CD4-positive, alpha-beta T cell treated with Interleukin-2 at 100 ng/mL for 4 hours (primary cell): ENCODE data around the gene ATXN7.

Experiments used
- DNase-seq: peaks from one replicate; pipeline ENCODE4 v3.0.0-alpha.2; 2020; ENCODE audit warnings: low spot score

Gene ATXN7

DNA sequence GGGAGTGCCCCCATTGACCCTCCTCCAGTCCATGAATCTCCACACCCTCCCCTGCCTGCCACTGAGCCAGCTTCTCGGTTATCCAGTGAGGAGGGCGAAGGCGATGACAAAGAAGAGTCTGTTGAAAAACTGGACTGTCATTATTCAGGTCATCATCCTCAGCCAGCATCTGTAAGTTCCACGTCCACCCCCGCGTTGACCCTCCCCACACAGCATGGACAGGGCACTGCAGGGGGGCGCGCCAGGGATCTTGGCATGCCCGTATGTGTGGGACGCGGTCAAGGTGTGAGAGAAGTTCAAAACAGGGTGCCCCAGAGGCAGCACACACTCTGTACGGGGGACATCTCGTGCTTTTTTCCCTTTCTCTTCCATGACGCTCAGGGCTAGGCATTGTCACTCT is 126.5 kb downstream of the ATXN7 start:
- DNase-seq, result no peak

DNA sequence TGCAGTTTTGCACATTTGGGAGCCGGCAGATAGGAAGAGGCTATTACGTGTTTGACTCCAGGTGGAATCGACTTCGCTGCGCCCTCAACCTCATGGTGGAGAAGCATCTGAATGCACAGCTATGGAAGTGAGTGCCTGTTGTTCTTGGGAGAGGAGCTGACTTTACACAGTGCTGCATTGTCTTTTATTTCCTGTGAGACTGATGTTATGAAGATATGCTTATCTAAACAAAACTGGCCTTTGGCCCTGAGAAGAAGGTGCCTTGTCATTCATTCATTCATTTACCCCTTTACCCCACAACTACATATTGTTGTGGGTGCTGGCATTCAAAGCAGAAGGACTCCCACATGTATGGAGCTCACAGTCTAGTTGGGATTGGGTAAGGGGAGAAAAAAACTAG is 127.1 kb downstream of the ATXN7 start:
- DNase-seq, result no peak

DNA sequence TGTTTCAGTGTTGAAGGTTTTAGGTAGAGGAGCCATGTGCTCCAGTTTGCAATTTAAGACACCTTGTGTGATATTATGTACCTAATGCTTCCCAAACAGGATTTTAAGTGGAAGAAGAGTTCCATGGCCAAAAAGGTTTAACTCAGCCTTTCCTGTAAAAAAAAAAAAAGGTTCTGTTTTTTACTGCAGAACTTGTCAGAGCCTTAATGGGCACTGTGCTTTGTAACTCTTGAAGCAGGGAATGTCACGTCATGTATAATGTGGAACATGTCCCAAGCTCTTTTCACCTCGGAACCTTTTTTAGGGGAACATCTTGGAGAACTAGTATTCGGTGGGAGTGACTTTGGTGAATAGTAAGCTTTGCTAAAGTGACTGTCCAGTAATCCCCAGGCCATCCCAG is 128.0 kb downstream of the ATXN7 start:
- no peak for DNase-seq

DNA sequence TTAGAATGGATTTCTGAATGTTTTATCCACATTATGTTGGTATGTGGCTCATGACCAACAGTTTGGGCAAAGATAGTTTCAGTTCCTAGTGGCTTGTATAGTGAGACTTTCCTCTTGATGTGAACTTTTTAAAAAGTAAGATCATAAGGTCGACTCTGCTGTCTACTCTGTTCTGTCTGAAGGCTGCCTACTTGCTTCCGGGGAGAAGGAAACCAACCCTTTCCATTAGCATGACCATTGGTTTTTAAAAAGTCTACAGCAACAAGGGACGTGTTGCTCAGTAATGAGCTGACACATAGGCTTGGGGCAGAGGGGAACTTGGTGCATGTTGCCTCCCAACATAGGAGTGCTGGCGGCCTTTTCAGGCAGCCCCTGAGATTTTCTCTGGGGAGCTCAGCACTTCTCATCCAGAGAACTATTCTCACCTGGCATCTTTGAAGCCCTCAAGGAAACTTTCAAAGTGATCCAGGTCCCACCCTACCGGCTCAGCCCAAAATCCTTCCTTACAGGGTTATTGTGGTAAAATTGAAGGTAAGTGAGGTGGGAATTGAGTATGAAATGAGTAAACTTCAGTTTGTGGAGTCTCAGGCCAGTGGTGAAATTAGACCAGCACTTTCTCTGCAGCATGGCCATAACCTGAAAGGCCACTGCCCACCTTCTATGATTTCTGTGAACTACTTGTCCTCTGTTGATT is 129.0 kb downstream of the ATXN7 start:
- DNase-seq, result no peak

DNA sequence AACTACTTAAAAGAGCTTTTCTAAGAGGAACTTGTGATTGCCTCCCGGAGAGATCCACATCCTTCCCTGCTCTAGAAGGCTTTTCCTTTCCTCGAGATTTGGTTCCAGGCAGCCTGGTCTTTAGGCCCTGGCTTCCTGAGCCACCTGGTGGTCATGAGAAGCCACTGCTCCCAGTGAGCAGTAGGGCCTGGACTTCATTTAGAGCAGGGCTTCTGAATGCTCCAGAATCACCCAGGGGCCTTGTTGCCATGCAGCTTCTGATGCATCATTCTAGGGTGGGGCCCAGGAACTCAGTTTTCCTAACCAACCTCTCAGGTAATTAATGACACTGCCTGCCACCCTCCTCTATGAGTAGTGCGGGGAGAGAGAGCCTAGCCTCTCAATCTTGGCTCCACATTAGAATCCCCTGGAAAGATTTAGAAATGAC is 130.0 kb downstream of the ATXN7 start:
- peak; percentile 68 for DNase-seq

DNA sequence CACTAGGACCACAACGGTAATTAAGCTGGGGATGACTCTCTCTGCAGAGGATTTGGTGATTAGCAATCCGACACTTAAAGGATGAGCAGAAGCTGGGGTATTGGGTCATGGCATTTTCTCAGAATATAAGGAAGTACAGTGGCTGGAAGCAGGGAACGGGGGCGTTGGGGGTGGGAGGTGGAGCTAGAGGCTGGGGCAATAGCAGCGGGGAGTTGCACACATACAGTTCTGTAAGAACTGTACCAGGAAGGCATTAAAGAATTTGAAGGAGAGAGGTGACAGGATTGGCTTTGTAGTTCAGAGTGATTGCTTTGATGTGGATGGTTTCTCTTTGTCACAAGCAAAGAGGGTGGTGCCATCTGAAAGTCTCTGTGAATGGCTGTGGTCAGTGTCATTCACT is 131.4 kb downstream of the ATXN7 start:
- no peak for DNase-seq

DNA sequence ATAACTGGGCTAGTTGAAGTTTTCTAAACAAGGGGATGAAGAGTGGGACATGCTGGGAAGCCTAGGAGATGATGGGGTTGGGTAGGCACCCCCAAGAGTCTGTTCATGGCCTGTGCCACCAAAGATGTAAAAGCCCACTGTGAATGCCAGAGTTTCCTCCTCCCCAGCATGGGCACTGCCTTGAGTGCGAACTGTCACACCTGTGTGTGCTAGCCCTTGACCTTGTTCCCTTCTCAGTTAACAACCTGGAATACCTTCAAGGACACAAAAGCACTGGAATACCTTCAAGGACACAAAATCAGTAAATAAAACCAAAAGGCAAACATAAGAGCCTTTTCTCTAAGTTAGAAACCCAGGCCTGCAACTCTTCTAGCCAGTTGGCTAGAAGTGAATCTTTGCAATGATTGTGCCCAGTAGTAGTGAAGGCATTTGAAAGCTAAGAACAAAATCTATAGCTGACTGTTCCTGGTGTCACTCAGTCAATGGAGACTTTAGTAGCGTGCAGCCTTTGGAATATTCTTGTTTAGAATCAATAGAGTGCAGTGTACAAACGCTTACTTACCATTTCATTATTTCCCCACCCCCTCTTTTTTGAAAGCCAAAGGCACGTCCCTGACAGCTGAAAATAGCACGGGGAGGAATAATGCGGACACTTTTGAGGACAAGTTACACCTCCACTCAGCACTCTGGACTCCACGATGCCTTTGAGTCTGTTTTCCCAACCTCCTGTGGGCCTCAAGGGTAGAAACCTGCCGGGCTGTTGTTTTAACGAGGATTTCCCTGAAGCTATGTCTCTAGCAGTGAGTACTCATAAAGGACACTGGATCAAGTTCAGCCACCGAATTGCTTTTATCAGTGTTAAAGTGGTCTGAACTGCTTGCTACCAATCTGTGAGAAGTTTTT is 135.4 kb downstream of the ATXN7 start:
- DNase-seq, result no peak

DNA sequence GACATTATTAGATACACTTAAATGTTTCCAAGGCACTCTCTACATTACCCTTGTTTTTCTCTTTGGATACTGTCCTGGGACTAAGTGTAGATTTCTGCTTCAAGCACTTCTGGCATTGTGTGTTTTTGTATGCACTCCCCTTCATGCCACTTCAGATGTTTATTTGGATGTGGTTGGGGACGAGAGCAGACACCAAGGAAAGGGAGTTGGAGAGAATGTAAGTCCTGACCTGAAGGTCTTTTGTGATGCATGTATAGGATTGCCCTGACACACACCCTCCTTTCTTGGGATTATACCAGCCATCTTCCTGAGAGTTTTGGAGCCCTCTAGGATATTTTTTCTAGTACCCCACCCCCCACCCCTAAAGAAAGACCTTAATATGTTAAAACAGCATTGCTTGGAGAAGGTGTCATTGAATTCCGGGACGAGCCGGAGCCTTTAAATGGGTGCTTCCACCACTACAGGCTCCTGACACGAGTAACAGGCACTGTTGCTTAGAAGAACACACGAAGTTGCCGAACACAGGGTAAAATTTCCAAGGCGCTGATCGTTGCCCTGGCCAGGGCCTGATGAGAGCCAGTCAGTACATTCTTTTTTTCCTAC is 136.9 kb downstream of the ATXN7 start:
- DNase-seq, result no peak

DNA sequence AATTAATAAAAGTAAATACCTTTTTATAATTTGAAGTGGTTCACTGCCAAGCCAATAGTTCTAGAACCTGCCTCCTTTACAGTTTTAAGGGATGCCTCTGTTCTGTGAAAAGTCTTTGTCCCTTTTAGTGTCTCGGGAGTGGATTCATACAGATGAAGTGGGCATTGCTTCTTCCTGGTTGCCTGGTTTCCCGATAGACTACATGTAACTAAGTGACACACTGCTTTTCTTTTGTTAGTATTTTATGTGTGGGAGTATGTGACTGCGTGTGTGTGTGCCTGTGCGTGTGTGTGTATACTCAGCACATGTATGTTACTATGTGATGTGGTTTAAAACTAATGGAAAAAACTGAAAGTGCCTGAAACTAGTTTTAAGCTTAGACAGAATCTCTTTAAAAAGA is 138.6 kb downstream of the ATXN7 start:
- no peak for DNase-seq

DNA sequence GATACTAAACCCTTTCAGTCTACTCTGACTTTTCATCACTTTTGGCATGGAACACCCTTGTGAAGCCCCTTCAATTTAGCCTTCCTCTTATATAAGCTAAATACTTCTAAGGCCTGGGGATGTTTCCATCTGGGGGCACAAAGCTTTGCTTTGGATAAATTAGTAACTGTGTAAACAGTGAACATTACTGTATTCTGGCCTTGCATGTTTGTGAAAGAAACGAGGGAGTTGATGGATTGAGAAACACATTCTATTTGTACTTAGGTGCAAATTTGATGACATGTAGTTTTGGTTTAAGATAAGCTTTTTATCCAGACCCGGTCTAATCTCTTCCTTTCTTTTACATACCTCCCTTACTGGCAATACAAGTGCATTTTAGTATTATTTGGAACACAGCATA is 139.9 kb downstream of the ATXN7 start:
- no peak for DNase-seq

DNA sequence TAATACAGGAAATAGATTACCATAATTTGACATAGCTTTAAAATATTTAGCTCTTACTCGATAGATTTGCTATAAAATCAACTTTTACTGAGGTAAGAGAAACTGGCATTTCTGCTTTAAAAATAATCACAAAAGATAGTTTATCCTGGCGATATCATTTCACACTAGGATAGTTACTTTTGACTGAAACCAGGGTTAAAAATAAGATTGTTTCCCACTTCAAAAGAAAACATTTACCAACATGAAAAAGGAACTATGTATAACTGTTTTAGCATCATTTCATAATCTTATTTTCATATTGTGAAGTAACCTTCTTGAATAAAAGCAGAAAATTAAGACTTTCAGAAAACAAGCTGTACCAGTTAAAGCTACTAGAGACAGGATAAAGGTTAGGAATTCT is 144.3 kb downstream of the ATXN7 start:
- no peak for DNase-seq

DNA sequence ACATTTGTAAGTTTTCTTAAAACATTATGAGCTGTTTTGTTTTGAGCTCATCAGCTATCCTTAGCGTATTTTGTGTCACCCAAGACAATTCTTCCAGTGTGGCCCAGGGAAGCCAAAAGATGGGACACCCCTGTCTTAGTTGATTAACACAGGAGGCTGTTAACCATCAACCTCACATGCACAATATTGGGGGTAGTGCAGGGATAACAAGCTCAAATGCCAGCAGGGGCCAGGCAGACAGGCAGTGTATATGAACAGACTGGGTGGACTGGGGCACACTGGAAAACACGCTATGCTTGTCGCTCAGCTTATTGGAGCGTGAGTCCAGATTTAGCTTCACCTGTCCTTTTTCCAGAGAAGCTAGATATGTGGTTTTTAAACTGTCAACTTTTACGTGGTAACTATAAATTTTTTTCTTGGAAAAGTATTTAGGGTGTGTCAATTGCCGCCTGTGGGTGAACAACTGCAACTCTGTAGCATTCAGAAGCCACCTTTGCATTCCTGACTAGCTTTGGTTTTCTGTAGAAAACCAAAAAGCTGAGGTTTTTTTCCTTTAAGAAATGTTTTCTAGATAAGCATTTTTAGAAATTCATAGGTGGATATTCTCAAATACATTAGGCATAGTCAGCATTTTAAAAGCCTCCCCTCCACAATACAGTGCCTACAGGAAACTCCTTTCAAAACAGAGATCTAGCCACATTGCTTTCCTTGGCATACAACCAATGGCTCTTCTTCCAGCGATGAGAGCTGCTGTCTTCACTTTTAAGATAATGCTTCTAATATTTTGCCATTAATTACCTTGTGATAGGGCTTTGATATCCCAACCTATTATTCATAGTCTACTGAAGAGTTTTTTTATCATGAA is 145.1 kb downstream of the ATXN7 start:
- DNase-seq, result no peak

DNA sequence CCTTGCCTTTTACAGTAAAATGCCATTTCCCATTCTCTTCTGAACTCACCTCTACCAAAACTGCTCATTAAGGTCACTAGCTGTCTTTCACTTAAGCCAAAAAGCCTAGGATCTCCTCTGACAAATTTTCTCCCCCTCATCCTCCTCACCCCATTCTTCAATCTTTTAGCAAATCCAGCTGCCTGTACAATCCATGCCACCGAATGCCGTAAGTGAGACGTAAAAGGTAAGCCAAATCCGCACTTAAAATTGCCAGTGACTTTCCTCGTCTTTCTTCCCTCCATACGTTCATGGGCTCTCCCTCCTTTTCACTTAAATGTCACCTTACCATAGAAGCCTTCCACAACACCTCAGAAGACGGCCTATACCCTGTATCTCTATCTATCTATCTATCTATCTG is 145.9 kb downstream of the ATXN7 start:
- DNase-seq, result no peak

DNA sequence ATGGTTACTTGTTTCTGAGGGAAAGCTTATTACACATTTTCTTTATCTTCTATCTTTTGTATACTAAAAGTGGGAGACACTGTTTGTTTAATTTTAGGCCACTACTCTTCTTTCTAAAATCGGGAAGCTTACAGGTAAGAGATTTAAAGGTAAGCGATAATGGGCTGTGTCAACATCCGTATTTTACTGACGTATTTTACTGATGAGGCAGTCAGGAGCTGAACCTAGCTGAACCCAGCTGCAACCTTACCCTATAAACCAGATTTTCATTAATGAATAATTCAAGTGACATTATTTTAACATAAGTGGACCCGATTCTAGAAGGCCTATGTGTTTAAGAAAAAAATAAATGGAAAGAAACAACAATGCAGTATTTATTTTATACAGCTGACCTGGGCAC is 146.5 kb downstream of the ATXN7 start:
- no peak for DNase-seq

DNA sequence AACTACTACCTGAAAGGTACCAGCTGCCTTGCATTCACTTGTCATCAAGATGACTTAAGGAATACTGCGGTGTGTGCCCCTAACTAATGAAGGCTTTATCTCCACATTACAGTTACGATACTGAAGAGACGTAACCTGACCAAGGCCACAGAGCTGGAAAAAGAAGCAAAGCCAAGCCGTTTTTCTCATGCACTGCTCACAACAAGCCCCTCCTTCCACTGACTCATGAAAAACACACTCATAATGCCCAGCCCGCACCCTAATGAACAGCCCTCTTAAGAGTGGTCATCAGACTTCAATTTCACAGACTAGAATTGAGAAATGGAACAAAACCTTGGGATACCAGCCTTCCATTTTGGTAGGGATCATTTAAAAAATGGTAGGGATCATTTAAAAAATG is 148.0 kb downstream of the ATXN7 start:
- DNase-seq, result no peak

DNA sequence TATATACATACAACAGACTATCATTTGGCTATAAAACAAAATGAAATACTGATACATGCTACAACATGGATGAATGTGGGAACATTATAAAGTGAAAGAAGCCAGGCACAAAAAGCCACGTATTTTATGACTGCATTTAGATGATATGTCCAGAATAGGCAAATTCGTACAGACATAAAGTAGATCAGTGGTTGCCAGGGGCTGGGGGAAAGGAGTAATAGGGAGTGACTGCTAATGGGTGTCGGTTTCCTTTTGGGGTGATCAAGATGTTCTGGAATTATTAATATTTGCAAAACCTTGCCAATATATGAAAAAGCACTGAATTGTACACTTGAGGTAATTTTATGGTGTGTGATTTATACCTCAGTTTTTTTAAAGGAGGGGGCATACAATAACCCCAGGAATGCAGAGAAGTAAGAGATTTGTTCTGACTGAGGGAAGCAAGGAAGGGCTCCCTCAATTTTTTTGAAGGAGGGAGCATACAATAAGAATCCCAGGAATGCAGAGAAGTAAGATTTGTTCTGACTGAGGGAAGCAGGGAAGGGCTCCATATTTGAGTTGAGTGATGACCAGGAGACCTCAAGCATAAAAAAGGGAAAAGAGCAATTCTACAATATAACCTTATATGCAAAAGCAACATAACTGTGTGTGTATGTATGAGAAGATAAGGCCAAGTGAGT is 153.4 kb downstream of the ATXN7 start:
- no peak for DNase-seq

DNA sequence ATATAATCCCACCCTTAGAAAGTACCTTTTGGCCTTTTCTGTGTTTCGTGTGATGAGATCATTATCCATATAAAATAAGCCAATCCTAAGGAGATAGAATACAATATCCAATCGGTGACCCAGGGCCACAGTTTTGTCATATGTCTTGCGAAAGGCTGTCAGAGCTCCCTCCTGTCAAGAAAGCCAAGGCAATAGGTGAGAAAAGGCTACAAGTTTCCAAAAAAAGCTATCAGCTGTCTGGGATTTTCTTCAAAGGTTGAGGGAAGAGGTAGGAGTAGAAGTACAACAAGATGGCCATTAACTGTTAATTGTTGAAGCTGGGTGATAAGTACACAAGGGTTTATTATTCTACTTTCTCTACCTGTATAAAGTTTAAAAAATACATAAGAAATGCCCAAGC is 155.6 kb downstream of the ATXN7 start:
- no peak for DNase-seq

DNA sequence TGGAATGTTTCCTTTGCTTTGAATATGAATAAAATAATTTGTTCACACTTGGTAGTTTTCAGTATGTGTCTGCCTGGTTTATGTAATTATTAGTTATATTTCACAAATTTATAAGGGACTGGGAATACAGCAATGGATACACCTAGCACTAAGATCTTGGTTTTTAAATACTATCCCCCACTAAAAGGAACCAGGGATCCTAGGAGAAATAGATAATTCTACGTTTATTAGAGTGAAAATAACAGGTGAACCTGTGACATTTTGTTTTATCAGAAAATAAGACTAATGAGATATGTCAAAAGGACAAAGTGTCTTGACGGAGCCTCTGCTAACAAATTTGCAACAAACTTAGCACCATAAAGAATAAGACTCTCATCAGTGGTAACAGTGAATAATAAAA is 156.2 kb downstream of the ATXN7 start:
- DNase-seq, result no peak

DNA sequence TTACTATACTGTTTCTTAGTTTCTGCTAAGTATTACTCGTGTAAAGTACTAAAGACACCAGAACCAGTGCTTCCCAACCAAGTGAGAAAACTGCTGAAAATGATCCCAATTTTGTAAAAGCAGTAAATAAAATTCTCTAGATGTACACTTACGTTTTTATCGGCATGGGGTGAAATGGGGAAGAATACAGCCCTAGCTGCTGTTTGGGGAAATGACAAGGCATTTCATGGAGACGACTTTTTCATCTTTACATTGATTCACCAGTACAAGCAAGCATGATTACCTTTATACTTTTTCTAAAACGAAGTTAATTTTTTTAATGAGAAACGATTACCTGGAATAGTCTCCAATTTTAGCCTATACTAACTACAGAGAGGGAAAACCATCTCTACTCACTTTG is 158.3 kb downstream of the ATXN7 start:
- no peak for DNase-seq

DNA sequence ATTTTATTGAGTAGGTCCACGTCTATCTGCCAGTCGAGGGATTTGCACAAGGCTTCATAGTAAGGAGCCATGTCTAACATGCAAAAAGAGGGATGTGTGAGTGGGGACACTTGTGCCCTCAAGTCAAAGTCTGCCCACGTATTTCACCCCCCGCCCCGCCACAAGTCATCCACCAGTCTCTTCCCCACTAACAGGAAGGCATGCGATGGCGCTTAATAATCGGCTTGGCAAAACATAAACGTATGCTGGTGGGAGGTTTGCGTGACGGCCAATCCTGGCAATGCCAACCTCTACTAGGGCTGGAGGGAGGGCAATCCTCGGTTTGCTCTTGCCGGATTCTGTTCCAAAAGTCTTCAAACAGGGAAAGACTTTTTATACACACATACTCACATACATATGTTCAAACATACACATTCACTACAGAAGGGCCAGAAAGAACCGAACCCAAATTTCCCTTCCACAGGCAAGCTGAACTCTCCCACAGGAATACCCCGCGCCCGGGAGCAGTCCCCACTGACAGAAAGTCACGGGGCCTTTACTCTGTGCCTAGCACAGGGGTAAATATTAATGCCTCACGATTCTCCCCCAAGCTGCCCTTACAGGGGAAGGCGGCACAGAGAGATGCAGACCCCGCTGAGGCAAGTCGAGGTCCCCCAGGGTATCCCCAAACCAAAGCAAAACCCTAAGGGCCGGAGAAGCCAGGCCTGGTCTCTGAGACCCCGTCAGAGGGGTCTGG is 159.0 kb downstream of the ATXN7 start:
- no peak for DNase-seq
